HG03025 (cell line): Measurements from ENCODE around the gene DMRTC2.

Experiments
- ATAC-seq: cut with Tn5 transposase; IDR thresholded peaks from one replicate; pipeline ENCODE4 v1.9.1; 2021; ENCODE audit warnings: mild to moderate bottlenecking, moderate library complexity; ENCODE audit not compliant: unreplicated experiment, low FRiP score

DMRTC2 gene

DNA sequence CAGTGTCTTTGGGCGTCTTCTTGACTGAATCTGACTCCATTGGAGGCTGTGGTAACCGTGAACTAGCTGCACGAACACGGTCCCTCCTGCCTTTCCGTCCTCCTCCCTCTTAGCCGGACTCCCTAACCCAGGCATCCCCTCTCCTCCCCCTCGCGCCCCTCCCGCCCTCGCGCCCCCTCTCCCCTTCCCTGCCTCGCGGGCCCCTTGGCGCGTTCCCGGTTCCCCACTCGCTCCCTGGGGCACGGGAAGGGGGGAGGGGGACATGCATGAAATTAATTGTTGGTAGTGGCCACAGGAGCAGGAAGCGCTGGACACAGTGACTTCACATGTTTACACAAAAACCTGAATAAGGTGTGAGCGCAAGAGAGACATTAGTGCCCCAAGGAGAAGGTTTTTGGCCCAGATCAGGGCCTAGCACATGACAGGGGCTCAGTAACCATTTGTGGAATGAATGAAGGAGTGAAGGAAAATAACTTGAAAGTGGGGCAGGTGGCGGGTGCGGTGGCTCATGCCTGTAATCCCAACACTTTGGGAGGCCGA lies 279 bp downstream of the DMRTC2 start:
- no peak for ATAC-seq

DNA sequence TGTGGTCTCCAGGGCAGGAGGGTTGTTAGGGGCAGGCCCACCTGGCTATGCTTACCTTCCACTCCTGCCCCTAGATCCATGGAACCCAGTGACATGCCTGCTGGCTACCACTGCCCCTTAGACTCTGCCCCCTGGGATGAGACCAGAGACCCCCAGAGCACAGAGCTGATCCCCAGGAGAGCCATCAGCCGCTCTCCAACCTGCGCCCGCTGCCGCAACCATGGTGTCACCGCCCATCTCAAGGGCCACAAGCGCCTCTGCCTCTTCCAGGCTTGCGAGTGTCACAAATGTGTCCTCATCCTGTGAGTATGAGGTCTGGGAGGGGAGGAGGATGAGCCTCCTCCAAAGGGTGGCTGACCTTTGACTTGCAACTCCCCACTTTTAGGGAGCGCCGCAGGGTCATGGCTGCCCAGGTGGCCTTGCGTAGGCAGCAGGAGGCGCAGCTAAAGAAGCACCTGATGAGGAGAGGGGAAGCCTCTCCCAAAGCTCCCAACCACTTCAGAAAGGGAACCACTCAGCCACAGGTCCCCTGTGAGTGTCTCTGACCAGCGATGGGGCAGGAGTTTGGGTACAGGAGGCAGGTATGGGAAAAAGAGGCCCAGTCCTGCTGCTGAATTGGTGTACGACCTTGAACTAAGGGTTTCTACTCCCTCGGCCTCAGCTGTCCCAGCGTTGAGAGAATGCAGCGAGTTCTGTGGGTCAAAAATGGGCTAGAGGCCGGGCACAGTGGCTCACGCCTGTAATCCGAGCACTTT lies 2.7 kb downstream of the DMRTC2 start:
- ATAC-seq, result no peak

DNA sequence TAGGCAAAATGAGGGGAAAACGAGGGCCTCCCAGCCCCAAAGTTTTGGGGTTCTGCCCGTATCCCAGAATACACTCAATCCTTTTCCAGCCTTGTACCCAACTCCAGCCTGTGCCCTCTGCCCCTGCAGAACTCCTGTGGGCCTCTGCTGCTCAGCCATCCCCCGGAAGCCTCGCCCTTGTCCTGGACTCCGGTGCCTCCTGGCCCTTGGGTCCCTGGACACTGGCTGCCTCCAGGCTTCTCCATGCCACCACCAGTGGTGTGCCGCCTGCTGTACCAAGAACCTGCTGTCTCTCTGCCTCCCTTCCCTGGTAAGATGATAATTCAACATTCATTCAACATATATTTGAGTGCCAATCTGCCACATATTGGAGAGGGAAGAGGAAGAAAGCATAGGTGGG lies 3.8 kb downstream of the DMRTC2 start:
- ATAC-seq, result no peak

DNA sequence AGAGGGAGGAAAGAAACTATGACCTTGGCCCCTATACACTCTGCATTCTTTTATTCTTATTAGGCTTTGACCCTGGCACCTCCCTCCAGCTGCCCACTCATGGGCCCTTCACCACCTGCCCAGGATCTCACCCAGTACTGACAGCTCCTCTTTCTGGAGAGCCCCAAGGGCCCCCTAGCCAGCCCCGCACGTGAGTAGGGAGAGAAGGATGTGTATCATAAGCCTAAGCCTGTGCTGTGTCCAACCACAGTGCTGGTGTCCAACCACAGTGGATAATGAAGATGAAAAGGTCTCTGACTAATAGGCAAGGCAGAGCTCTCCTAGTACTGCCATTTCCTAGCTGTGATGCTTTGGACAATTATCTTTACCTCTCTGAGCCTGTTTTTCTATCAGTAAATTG lies 4.2 kb downstream of the DMRTC2 start:
- no peak for ATAC-seq

DNA sequence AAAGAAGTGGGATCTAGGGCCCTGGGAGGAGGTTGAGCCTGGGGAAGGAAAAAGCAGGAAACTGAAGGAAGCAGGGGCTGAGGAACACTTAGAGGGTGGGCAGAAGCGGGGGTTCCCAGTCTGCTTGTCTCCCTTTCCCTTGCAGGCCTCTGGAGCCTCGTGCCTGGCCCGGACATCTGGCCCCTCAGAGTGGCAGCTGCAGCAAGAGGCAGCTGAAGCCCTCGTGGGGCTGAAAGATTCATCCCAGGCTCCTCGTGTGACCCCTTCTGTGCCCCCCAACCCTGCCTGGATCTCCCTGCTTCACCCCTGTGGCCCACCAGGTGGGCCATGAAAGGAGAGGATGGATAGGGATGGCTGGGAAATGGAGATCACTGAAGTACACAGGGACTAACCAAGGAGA lies 5.5 kb downstream of the DMRTC2 start:
- no peak for ATAC-seq

DNA sequence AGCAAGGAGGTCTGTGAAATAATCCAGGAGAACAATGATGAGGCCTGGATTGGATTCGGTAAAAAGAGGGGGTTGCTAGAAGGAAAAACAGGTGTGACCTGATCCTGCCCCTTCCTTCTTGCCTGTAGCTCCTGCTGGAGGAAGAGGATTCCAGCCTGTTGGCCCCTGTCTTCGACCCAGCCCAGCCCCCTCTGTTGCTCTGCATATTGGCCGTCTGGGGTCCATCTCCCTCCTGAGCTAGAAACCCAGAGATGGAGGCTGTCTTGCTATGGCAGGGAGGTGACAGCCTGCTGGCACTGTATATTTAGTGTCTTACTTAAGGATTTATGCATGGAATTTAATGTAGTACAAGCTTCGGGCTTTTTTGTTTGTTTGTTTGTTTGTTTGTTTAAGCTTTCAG lies 6.6 kb downstream of the DMRTC2 start:
- no peak for ATAC-seq

DNA sequence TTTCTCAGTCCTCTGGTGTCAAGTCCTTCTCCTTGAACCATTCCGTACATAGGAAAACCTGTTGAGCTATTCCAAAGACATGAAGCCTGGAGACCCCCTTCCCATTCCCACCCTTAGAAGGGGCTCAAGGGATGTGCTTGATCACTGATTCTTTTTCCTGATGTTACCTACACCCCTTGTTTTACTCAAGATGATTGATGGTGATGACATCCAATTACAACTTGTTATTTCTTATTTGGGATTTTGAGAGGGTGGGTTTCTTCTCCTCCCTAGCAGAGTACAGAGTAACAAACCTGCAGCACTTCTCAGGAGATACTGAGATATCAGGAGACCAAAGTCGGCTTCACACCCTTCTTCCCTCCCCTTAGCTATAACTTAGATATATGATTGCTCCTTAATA lies 8.5 kb downstream of the DMRTC2 start:
- no peak for ATAC-seq

DNA sequence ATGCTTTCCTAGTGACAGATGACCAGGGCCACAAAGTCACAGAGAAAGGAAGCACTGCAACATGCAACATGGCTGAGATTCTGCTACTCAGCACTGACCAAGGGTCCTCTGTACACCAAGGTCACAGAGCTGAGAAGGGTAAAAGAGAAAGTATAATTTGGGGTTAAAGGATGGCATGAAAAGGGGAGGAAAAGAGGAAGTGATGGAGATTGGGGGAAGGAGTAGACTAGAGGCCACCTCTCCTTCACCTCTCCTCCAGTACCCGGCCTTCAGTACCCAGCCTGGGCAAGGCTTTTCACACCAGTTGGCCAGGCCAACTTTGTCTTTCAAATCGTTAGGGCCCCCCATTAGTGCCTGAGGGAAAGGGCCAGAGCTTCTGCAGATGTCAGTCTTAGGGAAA lies 8.9 kb downstream of the DMRTC2 start:
- ATAC-seq, result no peak

DNA sequence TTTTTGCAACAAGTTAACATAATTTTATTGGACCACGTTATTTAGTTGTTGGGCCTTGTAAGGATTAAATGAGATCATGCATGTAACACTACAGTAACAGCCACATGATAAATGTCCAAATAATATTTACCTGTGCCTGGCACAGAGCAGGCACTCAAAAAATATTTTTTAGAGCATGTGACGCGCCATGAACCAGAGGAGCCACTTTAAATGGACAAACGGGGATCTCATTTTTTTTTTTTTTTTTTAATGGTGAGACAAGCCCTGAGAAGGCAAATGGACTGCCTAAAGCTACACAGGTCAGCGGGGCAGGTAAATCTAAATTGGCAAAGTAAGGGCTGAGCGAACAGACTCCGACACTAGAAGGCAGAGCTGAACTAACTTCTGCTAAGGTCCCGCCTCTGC lies 14.4 kb downstream of the DMRTC2 start:
- no peak for ATAC-seq

DNA sequence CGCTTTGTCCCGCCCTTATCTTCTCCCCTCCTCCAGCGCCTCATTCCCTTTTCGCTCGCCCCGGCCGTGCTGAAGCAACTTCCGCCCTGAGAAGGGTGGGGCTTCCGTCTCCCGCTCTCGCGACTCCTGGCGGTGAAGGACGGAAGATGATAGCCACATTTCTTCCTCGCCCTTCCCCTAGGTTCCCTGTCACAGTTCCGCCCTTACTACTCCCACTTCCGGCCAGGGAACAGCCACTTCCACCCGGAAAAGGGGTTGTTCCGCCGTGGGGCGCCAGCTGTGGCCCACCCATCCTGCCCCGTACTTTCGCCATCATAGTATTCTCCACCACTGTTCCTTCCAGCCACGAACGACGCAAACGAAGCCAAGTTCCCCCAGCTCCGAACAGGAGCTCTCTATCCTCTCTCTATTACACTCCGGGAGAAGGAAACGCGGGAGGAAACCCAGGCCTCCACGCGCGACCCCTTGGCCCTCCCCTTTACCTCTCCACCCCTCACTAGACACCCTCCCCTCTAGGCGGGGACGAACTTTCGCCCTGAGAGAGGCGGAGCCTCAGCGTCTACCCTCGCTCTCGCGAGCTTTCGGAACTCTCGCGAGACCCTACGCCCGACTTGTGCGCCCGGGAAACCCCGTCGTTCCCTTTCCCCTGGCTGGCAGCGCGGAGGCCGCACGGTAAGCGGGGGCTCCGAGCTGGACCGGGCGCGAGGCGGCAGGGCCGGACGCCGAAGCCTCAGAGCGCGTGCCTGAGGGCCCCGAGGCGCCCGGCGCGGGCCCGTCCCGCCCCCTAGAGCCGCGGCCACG lies 15.0 kb downstream of the DMRTC2 start, which contains the start of gene RPS19:
Gene RPS19, plus strand, starts transcription at position 638 of the 801 bp plus-strand sequence. CDS start 520 bp downstream, outside the sequence.
- peak; percentile 76 for ATAC-seq

DNA sequence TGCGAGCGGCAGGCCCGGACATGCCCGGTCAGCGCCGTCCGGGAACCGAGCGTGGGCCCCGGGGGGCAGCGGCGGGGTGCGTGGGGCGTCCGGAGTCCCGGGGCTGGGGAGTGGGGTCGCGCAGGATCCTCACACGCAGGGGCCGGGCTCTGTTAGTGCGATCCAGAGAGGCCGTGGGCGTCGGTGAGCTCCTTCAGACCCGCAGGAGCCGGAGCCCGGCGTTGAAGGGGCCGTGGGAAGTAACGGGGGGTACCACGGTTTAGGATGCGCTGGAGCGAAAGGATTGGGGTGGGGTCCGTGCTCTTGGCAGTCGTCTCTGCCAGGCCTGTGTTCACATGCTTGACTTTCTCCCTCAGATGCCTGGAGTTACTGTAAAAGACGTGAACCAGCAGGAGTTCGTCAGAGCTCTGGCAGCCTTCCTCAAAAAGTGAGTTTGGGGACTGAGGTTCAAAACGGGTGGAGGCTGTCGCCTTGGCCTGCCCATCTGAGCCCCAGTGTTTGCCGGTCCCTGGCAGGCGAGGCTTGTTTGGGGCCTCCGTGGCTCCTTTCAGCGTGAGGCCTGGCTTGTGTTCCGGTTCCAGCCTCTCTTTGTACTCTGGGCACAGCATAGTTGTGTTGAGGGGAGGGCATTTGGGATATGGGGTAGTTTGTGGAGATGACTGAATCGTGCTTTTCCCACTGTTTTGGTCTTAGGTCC lies 15.7 kb downstream of the DMRTC2 start:
- ATAC-seq, result no peak

DNA sequence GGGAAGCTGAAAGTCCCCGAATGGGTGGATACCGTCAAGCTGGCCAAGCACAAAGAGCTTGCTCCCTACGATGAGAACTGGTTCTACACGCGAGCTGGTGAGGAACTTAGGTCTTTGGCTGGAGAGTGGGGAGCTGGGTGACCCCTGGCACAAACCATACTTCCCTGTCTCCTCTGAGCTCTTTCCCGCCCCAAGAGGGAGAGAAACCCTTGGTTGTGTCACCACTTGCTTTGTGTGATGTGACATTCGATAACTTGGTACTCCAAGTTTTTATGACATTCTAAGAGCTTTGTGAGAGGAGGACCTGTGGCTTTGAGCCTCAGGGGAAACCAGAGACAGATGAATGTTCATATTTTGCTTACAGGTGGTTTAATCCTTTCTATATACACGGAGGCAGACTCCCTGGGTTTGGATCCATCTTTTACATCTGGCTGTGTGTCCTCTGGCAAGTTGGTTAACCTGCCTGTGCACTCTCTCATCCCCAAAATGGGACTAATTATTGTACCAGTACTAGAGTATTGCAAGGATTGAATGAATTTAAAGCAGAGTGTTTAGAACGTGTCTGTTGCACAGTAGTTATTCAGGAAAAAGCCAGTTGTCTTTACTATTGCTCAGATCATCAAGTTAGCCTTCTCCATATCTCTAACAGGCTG lies 16.4 kb downstream of the DMRTC2 start:
- no peak for ATAC-seq

DNA sequence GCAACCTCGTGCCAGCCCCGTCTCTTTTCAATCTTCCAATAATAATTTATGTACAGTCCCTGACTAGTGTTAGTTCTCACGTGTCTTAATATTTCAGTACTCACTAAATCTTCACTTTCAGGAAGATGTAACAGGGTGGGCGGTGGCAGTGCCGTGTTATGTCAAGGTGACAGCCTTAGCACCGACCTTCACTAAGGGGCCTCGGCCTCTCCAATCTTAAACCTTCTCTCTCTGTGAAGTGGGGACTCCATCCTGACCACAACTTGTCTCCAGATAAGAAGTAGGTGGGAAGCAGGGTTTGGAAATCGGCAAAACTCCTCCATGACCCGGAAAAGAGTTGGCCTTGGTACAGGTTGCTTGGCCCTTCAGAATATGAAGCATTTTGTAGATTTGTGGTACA lies 17.0 kb downstream of the DMRTC2 start:
- no peak for ATAC-seq

DNA sequence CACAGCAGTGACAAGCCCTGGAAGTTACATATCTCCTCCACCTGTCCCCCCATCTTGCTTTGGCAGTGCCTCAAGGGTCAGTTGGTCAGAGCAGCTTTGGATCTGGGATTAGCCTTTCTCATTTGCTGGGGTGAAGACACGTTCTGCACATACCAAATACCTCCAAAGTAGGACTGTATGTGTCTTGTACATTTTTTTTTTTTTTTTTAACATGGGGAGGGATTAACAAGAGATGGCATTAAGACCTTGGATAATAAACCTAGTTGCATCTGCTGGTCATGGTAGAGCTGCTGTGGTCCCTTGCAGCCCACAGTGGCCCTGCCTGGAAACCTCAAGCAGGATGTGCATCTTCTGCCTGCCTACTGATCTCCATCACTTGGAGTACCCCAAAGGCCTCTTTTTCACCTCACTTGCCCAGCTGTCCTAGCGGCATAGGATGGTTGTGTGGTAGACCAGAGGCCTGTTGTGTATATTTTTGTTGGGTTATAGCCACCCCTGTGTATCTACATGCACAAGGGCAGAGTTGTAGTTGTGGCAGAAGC lies 17.7 kb downstream of the DMRTC2 start:
- ATAC-seq, result no peak

DNA sequence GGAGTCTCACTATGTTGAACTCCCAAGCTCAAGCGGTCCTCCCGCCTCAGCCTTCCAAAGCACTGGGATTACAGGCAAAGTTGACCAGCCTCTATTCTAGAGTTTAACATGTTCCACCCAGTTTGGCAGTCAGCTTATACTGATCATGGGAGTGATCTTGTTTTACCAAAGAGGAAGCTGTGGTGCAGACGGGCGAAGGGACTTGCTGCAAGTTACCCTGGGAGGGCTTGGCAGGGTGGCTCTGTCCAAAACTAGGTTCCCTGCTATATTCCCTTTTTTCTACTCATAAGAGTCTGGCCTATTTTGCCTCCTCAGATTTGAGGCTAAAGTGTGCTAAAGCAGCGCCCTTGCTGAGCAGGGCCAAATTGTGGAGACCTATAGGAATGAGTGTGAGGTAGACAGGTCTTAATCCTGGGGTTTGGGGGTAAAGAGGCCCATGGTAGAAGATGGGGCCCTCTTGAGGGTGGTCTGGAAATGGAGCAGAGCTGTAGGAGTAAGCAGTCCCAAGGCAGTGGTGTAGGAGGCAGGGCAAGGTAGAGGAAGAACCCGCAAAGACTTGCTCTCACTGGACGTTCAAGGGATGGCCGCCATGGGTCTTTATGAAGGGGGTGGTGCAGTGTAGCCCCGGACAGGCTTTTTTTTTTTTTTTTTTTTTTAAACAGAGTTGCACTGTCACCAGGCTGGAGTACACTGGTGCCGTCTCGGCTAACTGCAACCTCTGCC lies 18.5 kb downstream of the DMRTC2 start:
- ATAC-seq, result no peak

DNA sequence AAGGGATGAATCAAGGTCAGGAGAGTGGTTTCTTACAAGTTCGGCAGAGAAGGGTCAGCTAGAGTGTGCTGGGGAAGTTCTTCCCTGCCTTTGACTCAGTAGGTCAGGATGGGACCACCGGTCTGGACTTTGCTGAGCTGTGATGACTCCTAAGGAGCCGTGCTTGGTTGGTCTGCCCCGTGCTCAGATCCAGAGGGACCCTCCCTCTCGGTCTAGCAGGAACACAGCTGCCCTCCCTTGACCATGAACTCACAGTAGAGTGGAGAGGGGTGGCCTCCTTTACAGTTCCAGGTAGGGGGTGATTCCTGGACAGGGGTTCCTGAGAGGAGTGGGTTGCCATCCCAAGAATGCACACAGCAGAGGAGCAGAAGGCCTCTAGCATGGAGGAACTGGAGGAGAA lies 19.5 kb downstream of the DMRTC2 start:
- no peak for ATAC-seq

DNA sequence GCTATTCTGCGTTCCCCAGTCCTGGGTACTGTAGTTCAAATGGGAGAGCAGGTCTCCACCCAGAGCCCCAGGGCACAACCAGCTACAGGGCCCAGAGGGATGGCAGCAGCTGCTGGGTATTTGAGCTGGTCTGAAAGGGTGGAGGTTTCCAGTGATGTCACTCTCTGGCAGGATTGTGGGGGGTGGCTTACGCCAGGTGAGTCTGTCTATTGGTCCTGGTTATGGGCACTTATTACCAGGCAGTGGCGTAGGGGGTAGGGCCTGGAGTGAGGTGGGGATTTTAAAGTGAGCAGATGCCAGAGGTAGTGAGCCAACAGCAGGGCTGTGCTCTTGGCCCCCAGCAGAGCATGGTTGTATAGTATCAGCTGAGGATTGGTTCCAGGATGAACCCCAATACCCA lies 21.4 kb downstream of the DMRTC2 start:
- ATAC-seq, result no peak

DNA sequence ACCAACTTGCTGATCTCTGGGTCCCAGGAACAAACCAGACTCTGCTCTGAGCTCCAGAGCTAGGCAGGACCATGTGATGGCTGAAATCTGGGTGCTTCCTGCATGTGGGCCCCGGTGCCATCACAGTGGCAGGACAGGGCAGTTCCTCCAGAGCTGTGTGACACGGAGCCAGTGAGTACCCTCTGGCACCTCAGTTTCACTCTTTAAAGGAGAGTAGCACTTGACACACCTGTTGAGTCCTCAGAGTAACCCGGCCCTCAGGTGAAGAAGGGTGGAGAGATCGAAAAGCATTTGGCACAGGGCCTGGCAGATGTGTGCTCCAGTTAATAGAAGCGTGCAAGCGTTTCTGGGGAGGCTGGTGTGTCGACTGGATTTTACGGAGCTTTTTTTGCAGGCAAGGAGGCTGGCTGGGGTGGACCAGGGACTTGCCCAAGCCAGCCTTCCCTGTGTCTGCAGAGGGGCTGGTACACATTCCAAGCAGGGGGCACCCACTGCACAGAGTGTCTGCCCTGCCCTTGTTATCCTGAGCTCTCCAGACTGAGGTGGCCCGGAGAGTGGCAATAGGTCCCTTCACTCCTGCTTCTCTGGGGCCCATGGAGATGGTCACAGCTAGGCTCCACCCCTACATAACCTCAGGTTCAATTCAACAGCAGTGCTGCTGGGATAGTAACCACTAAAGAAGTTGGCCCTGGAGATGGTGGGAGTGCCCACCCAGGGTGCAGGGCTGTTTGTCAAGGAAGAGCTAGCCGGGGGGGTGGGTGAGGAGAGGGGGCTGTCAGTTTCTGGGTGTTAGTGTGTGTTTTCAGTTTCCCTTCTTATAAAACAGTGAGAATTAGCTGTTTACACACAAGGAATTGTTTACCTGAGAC lies 23.5 kb downstream of the DMRTC2 start:
- ATAC-seq, result no peak

DNA sequence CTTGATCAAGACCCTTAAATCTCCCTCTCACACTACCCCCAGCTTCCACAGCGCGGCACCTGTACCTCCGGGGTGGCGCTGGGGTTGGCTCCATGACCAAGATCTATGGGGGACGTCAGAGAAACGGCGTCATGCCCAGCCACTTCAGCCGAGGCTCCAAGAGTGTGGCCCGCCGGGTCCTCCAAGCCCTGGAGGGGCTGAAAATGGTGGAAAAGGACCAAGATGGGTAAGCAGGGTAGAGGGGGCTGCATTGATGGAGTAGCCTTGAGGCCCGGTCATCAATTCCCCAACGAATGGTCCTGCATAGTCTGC lies 24.1 kb downstream of the DMRTC2 start:
- no peak for ATAC-seq
